Mammary epithelial cell (primary cell): ENCODE results near the gene SIDT1.

Experiments used
- EZH2 ChIP-seq: IDR thresholded peaks from 2 replicates; pipeline ENCODE4 v1.6.1; 2012; ENCODE audit warnings: low read length, inconsistent platforms, borderline replicate concordance
- TF ChIP-seq, protein P1 (sequence below), 2 donors: IDR thresholded peaks in 1 of 2; conservative IDR thresholded peaks in 1 of 2; 2 replicates each; pipeline ENCODE4 v1.5.1; 2011 to 2012; ENCODE audit warnings: inconsistent platforms in 2 of 2, low read length in 2 of 2, mild to moderate bottlenecking in 2 of 2, control low read depth in 1 of 2, low read depth in 1 of 2; ENCODE audit not compliant: insufficient read depth in 1 of 2; ENCODE audit errors: extremely low read depth in 1 of 2

DNA sequence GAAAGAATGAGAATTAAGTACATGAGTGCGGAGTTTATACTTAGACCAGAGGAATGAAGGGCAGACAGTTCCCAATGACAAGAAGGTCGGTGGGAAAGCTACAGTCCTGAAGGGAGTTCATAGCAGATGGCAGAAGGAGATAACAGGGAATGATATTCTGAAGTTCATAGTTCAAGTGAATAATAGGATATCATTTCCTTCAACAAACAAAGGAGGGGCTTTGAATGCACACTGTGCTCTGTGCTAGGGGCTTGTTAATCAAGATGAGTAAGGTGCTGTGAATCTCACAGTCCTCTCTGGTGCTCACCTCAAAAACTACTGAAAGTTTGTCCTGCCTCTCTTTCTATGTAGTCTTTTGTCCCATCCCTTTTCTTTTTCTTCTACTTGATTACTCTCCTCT lies 41.9 kb downstream of the SIDT1 start:
- TF ChIP-seq, protein P1, sequence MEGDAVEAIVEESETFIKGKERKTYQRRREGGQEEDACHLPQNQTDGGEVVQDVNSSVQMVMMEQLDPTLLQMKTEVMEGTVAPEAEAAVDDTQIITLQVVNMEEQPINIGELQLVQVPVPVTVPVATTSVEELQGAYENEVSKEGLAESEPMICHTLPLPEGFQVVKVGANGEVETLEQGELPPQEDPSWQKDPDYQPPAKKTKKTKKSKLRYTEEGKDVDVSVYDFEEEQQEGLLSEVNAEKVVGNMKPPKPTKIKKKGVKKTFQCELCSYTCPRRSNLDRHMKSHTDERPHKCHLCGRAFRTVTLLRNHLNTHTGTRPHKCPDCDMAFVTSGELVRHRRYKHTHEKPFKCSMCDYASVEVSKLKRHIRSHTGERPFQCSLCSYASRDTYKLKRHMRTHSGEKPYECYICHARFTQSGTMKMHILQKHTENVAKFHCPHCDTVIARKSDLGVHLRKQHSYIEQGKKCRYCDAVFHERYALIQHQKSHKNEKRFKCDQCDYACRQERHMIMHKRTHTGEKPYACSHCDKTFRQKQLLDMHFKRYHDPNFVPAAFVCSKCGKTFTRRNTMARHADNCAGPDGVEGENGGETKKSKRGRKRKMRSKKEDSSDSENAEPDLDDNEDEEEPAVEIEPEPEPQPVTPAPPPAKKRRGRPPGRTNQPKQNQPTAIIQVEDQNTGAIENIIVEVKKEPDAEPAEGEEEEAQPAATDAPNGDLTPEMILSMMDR (conservative IDR thresholded peaks at IDR 0.05 in 1 of 2, IDR thresholded peaks at IDR 0.05 in 1 of 2; ENCODE audit: extremely low read depth in 1 of 2, insufficient read depth in 1 of 2, low read depth in 1 of 2, low read length in 2 of 2) = no peak
- TF ChIP-seq EZH2 = no peak
